Measurements from ENCODE around the gene SPAAR.
A peak's percentile ranks its signal among the peaks of the same experiment; 100 is the strongest.
"Not testable (repeated sequence)": the region's sequence is repeated elsewhere in the genome, so short reads cannot be mapped to it uniquely, and the experiment has no call there.

Gene SPAAR

GRCh38 chr9:35923598-35923926 lies 14.3 kb downstream of the SPAAR start:
- no peak for DNase-seq (ENCODE audit: low read depth, low spot score)

- no peak for DNase-seq (ENCODE audit: low read depth, low spot score)
Observed at GRCh38 chr9:35923927-35924763, 14.9 kb downstream of the SPAAR start.

- DNase-seq (ENCODE audit: low read depth, low spot score), result no peak
Observed at GRCh38 chr9:35928591-35929452, 19.5 kb downstream of the SPAAR start.

- DNase-seq (ENCODE audit: low read depth, low spot score), result no peak
Observed at GRCh38 chr9:35929453-35929718, 20.1 kb downstream of the SPAAR start.

- no peak for DNase-seq (ENCODE audit: low read depth, low spot score)
Observed at GRCh38 chr9:35930521-35930920, 21.2 kb downstream of the SPAAR start.

GRCh38 chr9:35930989-35931388 lies 21.7 kb downstream of the SPAAR start:
- DNase-seq (ENCODE audit: low read depth, low spot score), result no peak

- DNase-seq (ENCODE audit: low read depth, low spot score), result no peak
Observed at GRCh38 chr9:35932735-35933134, 23.4 kb downstream of the SPAAR start.

GRCh38 chr9:35933550-35934067 lies 24.3 kb downstream of the SPAAR start:
- no peak for DNase-seq (ENCODE audit: low read depth, low spot score)

- DNase-seq (ENCODE audit: low read depth, low spot score), result not testable (repeated sequence)
Observed at GRCh38 chr9:35934069-35934468, 24.8 kb downstream of the SPAAR start.

- no peak for DNase-seq (ENCODE audit: low read depth, low spot score)
Observed at GRCh38 chr9:35935261-35935660, 26.0 kb downstream of the SPAAR start.

GRCh38 chr9:35935755-35936509 lies 26.6 kb downstream of the SPAAR start:
- DNase-seq (ENCODE audit: low read depth, low spot score), result no peak

GRCh38 chr9:35937227-35937626 lies 27.9 kb downstream of the SPAAR start:
- DNase-seq (ENCODE audit: low read depth, low spot score), result no peak

- no peak for DNase-seq (ENCODE audit: low read depth, low spot score)
Observed at GRCh38 chr9:35938474-35939356, 29.4 kb downstream of the SPAAR start.

- DNase-seq (ENCODE audit: low read depth, low spot score), result no peak
Observed at GRCh38 chr9:35939679-35940250, 30.5 kb downstream of the SPAAR start.

GRCh38 chr9:35940458-35941407 lies 31.4 kb downstream of the SPAAR start:
- DNase-seq (ENCODE audit: low read depth, low spot score), result no peak

GRCh38 chr9:35942286-35942685 lies 33.0 kb downstream of the SPAAR start:
- no peak for DNase-seq (ENCODE audit: low read depth, low spot score)

- no peak for DNase-seq (ENCODE audit: low read depth, low spot score)
Observed at GRCh38 chr9:35944173-35944572, 34.9 kb downstream of the SPAAR start.

- DNase-seq (ENCODE audit: low read depth, low spot score), result no peak
Observed at GRCh38 chr9:35944841-35945240, 35.6 kb downstream of the SPAAR start.

- DNase-seq (ENCODE audit: low read depth, low spot score), result peak; percentile 44
Observed at GRCh38 chr9:35945341-35946018, 36.2 kb downstream of the SPAAR start.
